A549 treated with RU486 at 1 μM for 4 hours (cell line): ENCODE results near the gene C9orf50. TPM values are rescaled to one million over a fixed set of nuclear protein-coding genes. Genes with fewer than 3 reads are reported as not detected.

Experiments
- total RNA-seq: library from RNA; stranded (reverse); fragments of 200-300 nt; extraction: Qiagen RNA extraction; gene quantifications from 5 replicates; pipeline ENCODE4 v1.2.3, GENCODE V29; 2022; ENCODE audit warnings: low read depth

Gene C9orf50, protein sequence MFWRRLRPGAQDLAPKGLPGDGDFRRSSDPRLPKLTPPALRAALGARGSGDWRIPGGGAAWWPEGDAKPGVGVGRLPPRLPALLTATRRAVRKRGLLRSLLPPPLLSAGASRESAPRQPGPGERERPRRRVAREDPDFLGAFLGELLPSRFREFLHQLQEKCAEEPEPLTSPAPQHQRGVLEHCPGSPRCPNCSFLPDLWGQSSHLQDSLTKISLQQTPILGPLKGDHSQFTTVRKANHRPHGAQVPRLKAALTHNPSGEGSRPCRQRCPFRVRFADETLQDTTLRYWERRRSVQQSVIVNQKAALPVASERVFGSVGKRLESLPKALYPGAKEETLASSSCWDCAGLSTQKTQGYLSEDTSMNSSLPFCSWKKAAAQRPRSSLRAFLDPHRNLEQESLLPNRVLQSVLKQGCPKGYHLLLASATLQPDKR
- total RNA-seq, result 0.14 TPM in 1 of 5 replicates, not detected in the others

DNA sequence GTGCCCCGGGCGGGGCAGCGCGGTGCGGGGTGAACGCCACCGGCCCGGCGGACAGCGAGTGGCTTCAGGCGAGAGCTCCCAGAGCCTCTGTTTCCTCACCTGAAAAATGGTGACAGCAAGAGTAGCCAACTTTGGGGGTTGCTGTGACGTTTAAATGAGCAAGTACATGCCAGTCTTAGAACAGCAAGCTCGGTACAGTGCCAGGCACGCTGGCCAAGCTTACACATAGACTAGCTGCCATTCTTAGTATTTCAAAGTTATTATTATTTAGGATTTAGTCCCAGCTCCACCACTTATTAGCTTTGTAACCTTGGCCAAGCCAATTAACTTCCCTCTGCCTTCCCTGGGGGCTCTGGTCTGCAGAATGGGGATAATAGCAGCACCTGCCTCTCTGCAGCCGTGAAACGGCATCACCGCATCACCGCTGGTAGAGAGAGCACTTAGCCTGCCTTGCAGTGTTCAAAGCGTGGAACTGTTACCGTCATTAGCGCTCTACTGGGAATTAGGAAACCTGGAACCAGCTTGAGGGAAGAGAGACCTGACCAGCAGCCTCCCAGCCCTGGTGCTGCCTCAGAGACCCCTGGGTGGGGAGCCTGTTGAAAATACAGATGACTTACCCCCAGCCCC is at the start of gene C9orf50:
C9orf50 (minus strand) TSS at position 433 of the 627 bp plus-strand sequence. CDS start 527 bp downstream, outside the sequence.

DNA sequence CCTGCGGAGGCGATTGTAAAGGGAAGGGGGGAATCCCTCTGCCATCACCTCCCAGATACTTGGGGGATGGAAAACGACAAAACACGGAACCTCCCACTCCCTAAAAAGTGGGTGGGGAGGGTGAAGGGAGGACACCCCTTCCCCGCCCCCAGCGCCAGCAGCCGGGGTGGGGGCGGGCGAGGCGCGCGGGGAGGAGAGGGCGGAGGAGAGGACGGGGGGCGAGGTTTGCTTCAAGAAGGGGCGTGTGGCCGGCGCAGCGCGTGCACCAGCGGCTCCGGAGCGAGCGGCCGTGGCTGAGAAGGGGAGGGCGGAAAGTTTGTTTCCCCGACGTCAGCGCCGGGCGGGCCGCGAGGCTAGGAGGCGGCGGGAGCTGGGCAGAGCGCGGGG is 44.5 kb upstream of the C9orf50 start, which contains the start of gene PRRX2:
PRRX2 (plus strand) TSS at position 259 of the 387 bp plus-strand sequence. CDS start 221 bp downstream, outside the sequence.

DNA sequence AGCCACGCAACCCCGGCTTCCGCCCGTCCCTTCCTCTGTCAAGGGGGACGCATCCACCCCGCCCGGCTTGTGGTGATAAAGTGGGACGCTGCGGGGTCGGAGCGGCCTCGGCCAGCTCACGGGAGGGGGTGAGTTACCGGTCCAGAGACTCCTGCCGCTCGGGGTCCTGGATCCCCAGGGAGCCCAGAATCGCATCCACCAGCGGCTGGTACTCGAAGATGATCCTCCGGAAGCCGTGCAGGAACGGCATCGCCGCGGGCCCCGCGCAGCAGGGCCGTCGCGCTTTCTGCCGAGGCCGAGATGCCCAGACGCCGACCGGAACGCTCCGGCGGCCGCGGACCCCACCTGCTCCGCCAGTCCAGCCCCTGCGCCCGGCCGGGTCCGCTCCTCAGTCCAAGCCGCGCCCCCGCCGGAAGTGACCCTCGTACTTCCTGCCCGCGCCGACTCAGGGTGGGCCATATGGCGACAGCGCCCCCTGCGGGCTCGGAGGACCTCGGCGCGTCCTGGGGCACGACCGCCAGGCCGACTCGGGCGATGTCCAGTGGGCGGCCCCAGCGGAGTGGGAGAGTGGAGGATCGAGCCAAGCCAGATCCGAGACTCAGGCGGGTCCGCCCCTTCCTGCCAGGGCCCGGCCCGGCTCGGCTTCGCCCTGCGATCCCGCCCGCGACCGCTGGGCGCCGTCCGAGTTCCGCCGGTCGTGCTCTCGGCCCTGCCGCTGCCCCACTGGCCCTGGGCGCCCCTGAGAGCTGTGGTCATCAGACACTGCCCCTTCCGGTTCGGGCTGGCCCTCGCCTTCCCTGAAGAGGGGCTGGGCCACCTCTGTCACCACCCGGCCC is 21.1 kb upstream of the C9orf50 start, which contains the start of gene ASB6:
ASB6 (minus strand) TSS at position 402 of the 836 bp plus-strand sequence; CDS start at position 250, 152 bp downstream.

DNA sequence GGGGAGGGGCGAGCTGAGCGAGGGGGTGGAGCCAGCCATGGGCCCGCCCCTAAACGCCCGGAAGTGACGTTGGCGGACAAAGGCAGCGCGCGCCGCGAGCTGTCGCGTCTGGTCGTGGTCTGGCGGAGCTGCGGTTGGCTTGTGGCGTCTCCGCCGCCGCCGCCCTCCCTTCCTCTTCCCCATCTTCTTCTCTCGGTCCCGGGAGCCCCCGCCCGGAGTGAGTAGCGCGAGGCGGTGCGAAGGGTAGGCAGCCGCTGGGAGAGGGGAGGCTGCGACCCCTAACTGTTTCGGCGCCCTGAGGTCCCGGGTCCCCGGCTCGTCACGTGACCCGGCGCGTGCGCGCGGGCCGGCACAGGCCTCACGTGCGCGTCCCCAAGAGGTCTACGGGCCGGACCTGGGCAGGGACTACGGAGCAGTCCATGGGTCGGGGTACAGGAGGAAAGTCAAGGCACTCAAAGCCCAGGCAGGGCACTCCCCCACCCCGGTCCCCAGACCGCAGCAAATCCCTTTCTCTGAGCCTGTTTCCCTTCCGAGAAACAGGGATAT is 5.3 kb upstream of the C9orf50 start, which contains the start of gene NTMT1:
NTMT1 (plus strand) TSS at position 85 of the 546 bp plus-strand sequence. CDS start 6,541 bp downstream, outside the sequence.

Other genes with a start within 250 kb of the C9orf50 start
- gene NTMT1, start 5.1 kb upstream of the C9orf50 start, total RNA-seq, result 95.6 to 111 TPM (median 98.9 TPM) in 5 replicates
- gene ASB6, start 21.1 kb upstream of the C9orf50 start, total RNA-seq, result 18.7 to 26.2 TPM (median 24.0 TPM) in 5 replicates
- 3.1 to 8.8 TPM (median 7.9 TPM) in 5 replicates for gene PRRX2, start 44.5 kb upstream of the C9orf50 start, total RNA-seq
- 108 to 136 TPM (median 113 TPM) in 5 replicates for gene PTGES, start 131.9 kb upstream of the C9orf50 start, total RNA-seq
- 20.0 to 25.3 TPM (median 24.0 TPM) in 5 replicates for gene TOR1B, start 182.1 kb upstream of the C9orf50 start, total RNA-seq
- gene TOR1A, start 203.0 kb upstream of the C9orf50 start, total RNA-seq, result 61.3 to 67.8 TPM (median 63.2 TPM) in 5 replicates
- gene C9orf78, start 214.2 kb upstream of the C9orf50 start, total RNA-seq, result 45.2 to 59.1 TPM (median 54.9 TPM) in 5 replicates
- gene USP20, start 214.4 kb upstream of the C9orf50 start, total RNA-seq, result 4.3 to 5.9 TPM (median 4.8 TPM) in 5 replicates